Glutamatergic neuron (in vitro differentiated cells): ENCODE measurements around the gene IGFBP3. TPM values are rescaled to one million over a fixed set of nuclear protein-coding genes. Genes with fewer than 3 reads are reported as not detected.
"Not testable (repeated sequence)": the region's sequence is repeated elsewhere in the genome, so short reads cannot be mapped to it uniquely, and the experiment has no call there.

Experiments
- DNase-seq: peaks from one replicate; pipeline ENCODE4 v3.0.0; 2022
- H3K27ac Mint-ChIP-seq: one replicate; pipeline ENCODE4 v1.8.0; 2020; ENCODE audit warnings: mild to moderate bottlenecking, mixed read lengths, inconsistent platforms; ENCODE audit not compliant: unreplicated experiment
- H3K27me3 Mint-ChIP-seq: one replicate; pipeline ENCODE4 v1.8.0; 2020; ENCODE audit warnings: mild to moderate bottlenecking, moderate library complexity, mixed read lengths, inconsistent platforms; ENCODE audit not compliant: unreplicated experiment
- H3K36me3 Mint-ChIP-seq: one replicate; pipeline ENCODE4 v1.8.0; 2020; ENCODE audit warnings: mild to moderate bottlenecking, mixed read lengths, inconsistent platforms; ENCODE audit not compliant: unreplicated experiment
- H3K4me1 Mint-ChIP-seq: one replicate; pipeline ENCODE4 v1.8.0; 2020; ENCODE audit warnings: mild to moderate bottlenecking, low read depth, mixed read lengths, inconsistent platforms; ENCODE audit not compliant: unreplicated experiment
- H3K4me3 Mint-ChIP-seq: one replicate; pipeline ENCODE4 v1.8.0; 2020; ENCODE audit warnings: mild to moderate bottlenecking, mixed read lengths, inconsistent platforms; ENCODE audit not compliant: unreplicated experiment
- H3K9me3 Mint-ChIP-seq: one replicate; pipeline ENCODE4 v1.8.0; 2020; ENCODE audit warnings: mild to moderate bottlenecking, moderate library complexity, mixed read lengths, inconsistent platforms; ENCODE audit not compliant: unreplicated experiment
- CTCF ChIP-seq: fragments of 200-600 bp; sonication (generic); IDR thresholded peaks from one replicate; pipeline ENCODE4 v1.5.0; 2021; ENCODE audit not compliant: partially characterized antibody, unreplicated experiment
- total RNA-seq: library from RNA; stranded (reverse); fragmentation: NEBNext Ultra II Directional; extraction: Animal tissue kit (Norgen Biotek cat#: 25700); gene quantifications from one replicate; pipeline ENCODE4 v1.2.1, GENCODE V29; 2021; ENCODE audit not compliant: unreplicated experiment

Gene IGFBP3
- total RNA-seq, 1 donor from 2014 or later, result 0.17 TPM

- H3K9me3 Mint-ChIP-seq, result peaks cover 4% of the 10 kb centered on the region
- no peak overlapping the region for H3K27ac Mint-ChIP-seq
- H3K36me3 Mint-ChIP-seq, result no peaks in the 10 kb centered on the region
- no peak for DNase-seq
- peaks cover 3% of the 10 kb centered on the region for H3K27me3 Mint-ChIP-seq
- H3K4me3 Mint-ChIP-seq, result no peak overlapping the region
- TF ChIP-seq CTCF, result no peak
- H3K4me1 Mint-ChIP-seq, result no peaks in the 10 kb centered on the region
These were observed 46.6 kb upstream of the IGFBP3 start for GRCh38 chr7:45967591-45968157.

GRCh38 chr7:45962861-45963260 is 41.8 kb upstream of the IGFBP3 start:
- Mint-ChIP-seq H3K27me3 (no peaks in the 10 kb centered on the region), H3K4me3 (no peak overlapping the region), H3K27ac (no peak overlapping the region), H3K4me1 (no peaks in the 10 kb centered on the region), H3K9me3 (peaks cover 1% of the 10 kb centered on the region), H3K36me3 (no peaks in the 10 kb centered on the region)
- no peak for DNase-seq
- TF ChIP-seq CTCF, result no peak

DNA sequence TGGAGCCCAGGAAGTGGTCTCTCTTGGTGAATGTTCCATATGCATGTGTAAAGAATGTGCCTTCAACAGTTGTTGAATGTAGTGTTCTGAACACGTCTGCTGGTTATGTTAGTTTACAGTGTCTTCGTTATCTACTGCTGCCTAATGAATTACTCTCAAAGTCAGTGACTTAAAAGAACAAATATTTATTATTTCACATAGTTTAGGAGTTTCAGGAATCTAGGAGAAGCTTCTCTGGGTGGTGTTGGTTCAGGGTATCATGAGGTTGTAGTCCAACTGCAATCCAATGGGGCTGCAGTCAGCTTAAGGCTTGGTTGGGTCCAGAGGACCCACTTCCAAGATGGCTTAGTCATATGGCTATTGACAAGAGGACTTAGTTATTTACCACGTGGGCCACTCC is 36.6 kb upstream of the IGFBP3 start:
- H3K27ac Mint-ChIP-seq, result no peak overlapping the region
- no peaks in the 10 kb centered on the region for H3K36me3 Mint-ChIP-seq
- no peak for DNase-seq
- no peak for TF ChIP-seq CTCF
- H3K4me1 Mint-ChIP-seq, result no peaks in the 10 kb centered on the region
- no peaks in the 10 kb centered on the region for H3K27me3 Mint-ChIP-seq
- no peaks in the 10 kb centered on the region for H3K9me3 Mint-ChIP-seq
- no peak overlapping the region for H3K4me3 Mint-ChIP-seq

DNA sequence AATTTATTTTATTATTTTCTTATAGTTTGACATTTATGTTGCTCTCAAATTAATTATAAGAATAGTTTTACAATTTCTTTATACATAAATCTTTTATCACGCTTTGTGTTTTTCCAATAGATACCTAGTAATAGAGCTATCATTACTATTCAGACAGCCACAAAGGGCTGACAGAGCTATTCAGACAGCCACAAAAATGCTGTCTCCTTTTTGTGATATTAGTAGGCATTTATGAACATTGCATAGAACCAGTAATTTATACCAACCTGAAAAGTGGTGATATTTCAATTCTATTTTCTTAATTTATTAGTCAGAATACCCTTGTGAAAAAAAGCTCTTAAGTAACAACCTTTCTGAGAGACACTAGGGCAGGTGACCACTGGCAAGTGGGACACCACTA is 34.2 kb upstream of the IGFBP3 start:
- Mint-ChIP-seq H3K4me1 (no peaks in the 10 kb centered on the region), H3K27me3 (no peaks in the 10 kb centered on the region), H3K9me3 (peaks cover 1% of the 10 kb centered on the region), H3K4me3 (no peak overlapping the region), H3K27ac (no peak overlapping the region), H3K36me3 (peaks cover 4% of the 10 kb centered on the region)
- no peak for TF ChIP-seq CTCF
- no peak for DNase-seq

DNA sequence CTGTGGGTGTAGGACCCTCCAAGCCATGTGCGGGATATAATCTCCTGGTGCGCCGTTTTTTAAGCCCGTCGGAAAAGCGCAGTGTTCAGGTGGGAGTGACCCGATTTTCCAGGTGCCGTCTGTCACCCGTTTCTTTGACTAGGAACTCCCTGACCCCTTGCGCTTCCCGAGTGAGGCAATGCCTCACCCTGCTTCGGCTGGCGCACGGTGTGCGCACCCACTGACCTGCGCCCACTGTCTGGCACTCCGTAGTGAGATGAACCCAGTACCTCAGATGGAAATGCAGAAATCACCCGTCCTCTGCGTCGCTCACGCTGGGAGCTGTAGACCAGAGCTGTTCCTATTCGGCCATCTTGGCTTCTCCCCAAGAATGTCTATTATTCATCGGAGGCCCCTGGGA is 32.0 kb upstream of the IGFBP3 start:
- H3K27ac Mint-ChIP-seq, result not testable (repeated sequence)

More for the DNA sequence above, 32.0 kb upstream of the IGFBP3 start:
- not testable (repeated sequence) for H3K4me3 Mint-ChIP-seq, H3K9me3 Mint-ChIP-seq, H3K27me3 Mint-ChIP-seq, DNase-seq, H3K4me1 Mint-ChIP-seq, H3K36me3 Mint-ChIP-seq
